Measurements from ENCODE around the gene CACNA1C.

GRCh38 chr12:2680676-2681039 lies 627.9 kb downstream of the CACNA1C start:
- TF ChIP-seq CTCF (IDR thresholded peaks at IDR 0.05; ENCODE audit: low read depth, low read length) (no peak), MYC (IDR thresholded peaks at IDR 0.05; ENCODE audit: low read depth, low read length) (no peak)
